GM12878 (cell line): ENCODE measurements around the gene MARCHF9. TPM values are rescaled to one million over a fixed set of nuclear protein-coding genes. Genes with fewer than 3 reads are reported as not detected.
A peak's percentile ranks its signal among the peaks of the same experiment; 100 is the strongest.

Source experiments
- ATF7 ChIP-seq: fragments of 450-650 bp; IDR thresholded peaks from 2 replicates; pipeline ENCODE4 v1.6.1; 2016; ENCODE audit warnings: low read depth, mild to moderate bottlenecking
- BHLHE40 ChIP-seq, 2 experiments: fragments of 450-650 bp in 1 of 2; IDR thresholded peaks; 2 replicates each; pipeline ENCODE4 v1.6.1; 2011 to 2017; ENCODE audit warnings: low read depth in 2 of 2, borderline replicate concordance in 1 of 2, improper control_type of control experiment in 1 of 2, low read length in 1 of 2, mild to moderate bottlenecking in 1 of 2
- CBX3 ChIP-seq: fragments of 200-600 bp; sonication (generic); IDR thresholded peaks from 2 replicates; pipeline ENCODE4 v1.6.1; 2016; ENCODE audit warnings: low read depth, borderline replicate concordance
- DPF2 ChIP-seq: fragments of 450-650 bp; IDR thresholded peaks from 2 replicates; pipeline ENCODE4 v1.6.1; 2017; ENCODE audit warnings: mild to moderate bottlenecking
- HDGF ChIP-seq: fragments of 450-650 bp; IDR thresholded peaks from 2 replicates; pipeline ENCODE4 v1.6.1; 2016; ENCODE audit warnings: antibody characterized with exemption
- JUNB ChIP-seq: IDR thresholded peaks from 2 replicates; pipeline ENCODE4 v1.6.1; 2016; ENCODE audit warnings: antibody characterized with exemption, mild to moderate bottlenecking
- JUND ChIP-seq: IDR thresholded peaks from 2 replicates; pipeline ENCODE4 v1.6.1; 2012; ENCODE audit warnings: low read depth, mild to moderate bottlenecking, low read length, improper control_type of control experiment, moderate library complexity
- MXI1 ChIP-seq: fragments of 150-350 bp; IDR thresholded peaks from 2 replicates; pipeline ENCODE4 v1.6.1; 2011; ENCODE audit warnings: low read depth, mild to moderate bottlenecking, inconsistent platforms, low read length, improper control_type of control experiment
- POLR2A ChIP-seq: IDR thresholded peaks from 2 replicates; pipeline ENCODE4 v1.6.1; 2011; ENCODE audit warnings: low read depth, mild to moderate bottlenecking, low read length
- polyA plus RNA-seq, 11 experiments: library from polyadenylated mRNA; depleted of rRNA in 4 of 11; unstranded in 6 of 11; stranded (reverse) in 5 of 11; fragments of >200 nt; fragmentation: Nextera tagmentation in 4 of 11; fragmentation: Illumina TruSeq in 1 of 11; extraction: Ambion mirVana in 4 of 11; extraction: Trizol in 1 of 11; gene quantifications; 1 replicate in 1 of 11; 2 replicates in 10 of 11; pipeline versions ENCODE4 v1.2.1 to v1.2.3, GENCODE V29; 2011 to 2016; ENCODE audit warnings: inconsistent platforms in 2 of 11, missing spikeins in 2 of 11, low read depth in 1 of 11
- total RNA-seq, 4 experiments: library from RNA; depleted of rRNA in 3 of 4; stranded (reverse); fragments of >200 nt in 3 of 4; fragmentation: Illumina TruSeq in 1 of 4; extraction: Trizol in 1 of 4; gene quantifications; 2 replicates each; pipeline versions ENCODE4 v1.2.1 to v1.2.3, GENCODE V29; 2013 to 2021
- TF ChIP-seq, protein P1 (sequence below): fragments of 450-650 bp; formaldehyde crosslinking; IDR thresholded peaks from 2 replicates; pipeline ENCODE4 v1.4.0; 2020; ENCODE audit warnings: mild to moderate bottlenecking, moderate library complexity
- TF ChIP-seq, protein P2 (sequence below): fragments of 450-650 bp; IDR thresholded peaks from 2 replicates; pipeline ENCODE4 v1.6.1; 2017; ENCODE audit warnings: mild to moderate bottlenecking, moderate library complexity

Gene MARCHF9
- total and polyA plus RNA-seq, 10 of the 15 experiments (the other 5 are each of a cell fraction or from before 2014, with no cell fraction given): 2.4 to 29.3 (median 13.0) TPM

DNA sequence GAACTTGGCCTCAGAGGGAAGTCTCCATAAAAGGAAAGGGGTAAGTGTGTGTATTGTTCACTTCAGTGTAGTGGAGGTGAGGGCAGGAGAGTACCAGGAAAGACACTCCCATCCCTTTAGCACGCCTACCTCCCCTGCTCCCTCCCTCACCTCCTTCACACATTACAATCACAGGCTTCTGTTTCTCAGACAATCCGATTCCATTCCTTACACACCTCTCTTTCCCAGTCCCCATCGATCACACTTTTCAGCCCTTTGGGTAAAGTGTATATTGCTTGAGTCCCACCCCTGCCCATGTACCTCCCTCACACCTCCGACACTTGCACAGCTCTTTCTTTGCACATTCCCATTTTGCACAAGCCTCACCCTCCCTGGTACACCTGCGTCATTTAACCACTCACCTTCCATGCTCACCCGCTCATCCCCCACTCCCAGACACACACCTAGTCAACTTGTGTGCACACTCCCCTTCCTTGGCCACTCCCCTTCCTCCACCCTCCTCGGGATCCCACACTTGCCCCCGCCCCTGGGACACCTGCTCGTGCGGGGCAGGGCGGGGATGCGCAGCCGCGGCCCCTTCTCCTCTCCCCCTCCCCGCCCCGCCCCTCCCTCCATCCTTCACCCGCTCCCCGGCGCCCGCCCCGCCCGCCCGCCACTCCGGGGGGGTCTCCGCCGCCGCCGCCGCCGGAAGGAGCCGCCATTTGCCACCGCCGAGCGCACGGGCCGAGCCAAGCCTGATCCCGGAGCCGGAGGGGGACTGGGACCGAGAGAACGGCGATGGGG is at the start of gene MARCHF9 (continued):
- TF ChIP-seq, protein P1, sequence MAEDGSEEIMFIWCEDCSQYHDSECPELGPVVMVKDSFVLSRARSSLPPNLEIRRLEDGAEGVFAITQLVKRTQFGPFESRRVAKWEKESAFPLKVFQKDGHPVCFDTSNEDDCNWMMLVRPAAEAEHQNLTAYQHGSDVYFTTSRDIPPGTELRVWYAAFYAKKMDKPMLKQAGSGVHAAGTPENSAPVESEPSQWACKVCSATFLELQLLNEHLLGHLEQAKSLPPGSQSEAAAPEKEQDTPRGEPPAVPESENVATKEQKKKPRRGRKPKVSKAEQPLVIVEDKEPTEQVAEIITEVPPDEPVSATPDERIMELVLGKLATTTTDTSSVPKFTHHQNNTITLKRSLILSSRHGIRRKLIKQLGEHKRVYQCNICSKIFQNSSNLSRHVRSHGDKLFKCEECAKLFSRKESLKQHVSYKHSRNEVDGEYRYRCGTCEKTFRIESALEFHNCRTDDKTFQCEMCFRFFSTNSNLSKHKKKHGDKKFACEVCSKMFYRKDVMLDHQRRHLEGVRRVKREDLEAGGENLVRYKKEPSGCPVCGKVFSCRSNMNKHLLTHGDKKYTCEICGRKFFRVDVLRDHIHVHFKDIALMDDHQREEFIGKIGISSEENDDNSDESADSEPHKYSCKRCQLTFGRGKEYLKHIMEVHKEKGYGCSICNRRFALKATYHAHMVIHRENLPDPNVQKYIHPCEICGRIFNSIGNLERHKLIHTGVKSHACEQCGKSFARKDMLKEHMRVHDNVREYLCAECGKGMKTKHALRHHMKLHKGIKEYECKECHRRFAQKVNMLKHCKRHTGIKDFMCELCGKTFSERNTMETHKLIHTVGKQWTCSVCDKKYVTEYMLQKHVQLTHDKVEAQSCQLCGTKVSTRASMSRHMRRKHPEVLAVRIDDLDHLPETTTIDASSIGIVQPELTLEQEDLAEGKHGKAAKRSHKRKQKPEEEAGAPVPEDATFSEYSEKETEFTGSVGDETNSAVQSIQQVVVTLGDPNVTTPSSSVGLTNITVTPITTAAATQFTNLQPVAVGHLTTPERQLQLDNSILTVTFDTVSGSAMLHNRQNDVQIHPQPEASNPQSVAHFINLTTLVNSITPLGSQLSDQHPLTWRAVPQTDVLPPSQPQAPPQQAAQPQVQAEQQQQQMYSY (CRISPR knock-in tag): no peak
- TF ChIP-seq ATF7 (peak; percentile 36; the same call in 1 of the 2 replicates), BHLHE40 (IDR thresholded peaks at IDR 0.05; ENCODE audit: borderline replicate concordance in 1 of 2, low read depth in 2 of 2, low read length in 1 of 2) (peak; percentile 73 to 89; a peak in 3 of 4 replicates), HDGF (peak; percentile 99), JUND (no peak), DPF2 (no peak), POLR2A (peak; percentile 48), JUNB (no peak), CBX3 (no peak), MXI1 (no peak)
- TF ChIP-seq, protein P2, sequence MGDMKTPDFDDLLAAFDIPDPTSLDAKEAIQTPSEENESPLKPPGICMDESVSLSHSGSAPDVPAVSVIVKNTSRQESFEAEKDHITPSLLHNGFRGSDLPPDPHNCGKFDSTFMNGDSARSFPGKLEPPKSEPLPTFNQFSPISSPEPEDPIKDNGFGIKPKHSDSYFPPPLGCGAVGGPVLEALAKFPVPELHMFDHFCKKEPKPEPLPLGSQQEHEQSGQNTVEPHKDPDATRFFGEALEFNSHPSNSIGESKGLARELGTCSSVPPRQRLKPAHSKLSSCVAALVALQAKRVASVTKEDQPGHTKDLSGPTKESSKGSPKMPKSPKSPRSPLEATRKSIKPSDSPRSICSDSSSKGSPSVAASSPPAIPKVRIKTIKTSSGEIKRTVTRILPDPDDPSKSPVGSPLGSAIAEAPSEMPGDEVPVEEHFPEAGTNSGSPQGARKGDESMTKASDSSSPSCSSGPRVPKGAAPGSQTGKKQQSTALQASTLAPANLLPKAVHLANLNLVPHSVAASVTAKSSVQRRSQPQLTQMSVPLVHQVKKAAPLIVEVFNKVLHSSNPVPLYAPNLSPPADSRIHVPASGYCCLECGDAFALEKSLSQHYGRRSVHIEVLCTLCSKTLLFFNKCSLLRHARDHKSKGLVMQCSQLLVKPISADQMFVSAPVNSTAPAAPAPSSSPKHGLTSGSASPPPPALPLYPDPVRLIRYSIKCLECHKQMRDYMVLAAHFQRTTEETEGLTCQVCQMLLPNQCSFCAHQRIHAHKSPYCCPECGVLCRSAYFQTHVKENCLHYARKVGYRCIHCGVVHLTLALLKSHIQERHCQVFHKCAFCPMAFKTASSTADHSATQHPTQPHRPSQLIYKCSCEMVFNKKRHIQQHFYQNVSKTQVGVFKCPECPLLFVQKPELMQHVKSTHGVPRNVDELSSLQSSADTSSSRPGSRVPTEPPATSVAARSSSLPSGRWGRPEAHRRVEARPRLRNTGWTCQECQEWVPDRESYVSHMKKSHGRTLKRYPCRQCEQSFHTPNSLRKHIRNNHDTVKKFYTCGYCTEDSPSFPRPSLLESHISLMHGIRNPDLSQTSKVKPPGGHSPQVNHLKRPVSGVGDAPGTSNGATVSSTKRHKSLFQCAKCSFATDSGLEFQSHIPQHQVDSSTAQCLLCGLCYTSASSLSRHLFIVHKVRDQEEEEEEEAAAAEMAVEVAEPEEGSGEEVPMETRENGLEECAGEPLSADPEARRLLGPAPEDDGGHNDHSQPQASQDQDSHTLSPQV: no peak
